Islet precursor cell (in vitro differentiated cells): ENCODE measurements around the gene TMPRSS11D.

Experiments
- DNase-seq: peaks from one replicate; pipeline ENCODE4 v3.0.0-alpha.2; 2018

TMPRSS11D gene

DNA sequence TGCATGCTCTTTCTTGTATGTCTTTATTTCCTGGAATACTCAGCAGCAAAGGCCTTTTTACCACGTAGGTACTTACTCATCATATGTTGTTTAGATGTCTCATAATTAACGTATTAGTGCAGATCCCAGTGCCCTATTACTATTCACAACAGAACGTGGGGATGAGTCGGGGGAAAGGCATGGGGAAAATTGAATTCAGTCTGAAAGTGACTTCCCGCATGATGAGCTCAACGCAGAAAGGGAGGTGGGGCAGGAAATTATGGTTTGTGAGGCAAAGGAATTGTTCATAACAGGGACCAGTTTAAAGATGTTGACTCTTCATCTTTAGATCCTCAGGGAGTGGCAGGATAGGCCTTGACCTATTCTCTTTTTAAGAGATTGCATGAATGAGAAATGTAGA lies 2.0 kb upstream of the TMPRSS11D start:
- DNase-seq, result peak; percentile 81

DNA sequence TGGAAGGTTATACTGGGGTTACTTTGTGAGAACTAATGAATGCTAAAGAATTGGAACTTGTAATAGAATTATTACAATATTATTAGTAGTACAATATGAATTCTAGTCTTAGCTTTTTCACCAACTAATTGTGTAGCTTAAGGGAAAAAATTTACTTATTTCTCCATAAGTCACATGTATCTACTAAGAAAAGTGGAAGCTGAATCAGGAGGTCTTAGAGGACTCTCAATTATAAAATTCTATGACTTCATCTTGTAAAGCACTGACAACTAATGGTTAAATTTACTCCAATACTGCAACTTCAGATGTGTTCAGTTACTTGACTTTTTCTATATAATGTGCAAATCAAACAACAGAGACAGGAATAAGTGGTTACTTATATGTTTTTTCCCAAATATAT lies 899 bp upstream of the TMPRSS11D start:
- DNase-seq, result no peak

DNA sequence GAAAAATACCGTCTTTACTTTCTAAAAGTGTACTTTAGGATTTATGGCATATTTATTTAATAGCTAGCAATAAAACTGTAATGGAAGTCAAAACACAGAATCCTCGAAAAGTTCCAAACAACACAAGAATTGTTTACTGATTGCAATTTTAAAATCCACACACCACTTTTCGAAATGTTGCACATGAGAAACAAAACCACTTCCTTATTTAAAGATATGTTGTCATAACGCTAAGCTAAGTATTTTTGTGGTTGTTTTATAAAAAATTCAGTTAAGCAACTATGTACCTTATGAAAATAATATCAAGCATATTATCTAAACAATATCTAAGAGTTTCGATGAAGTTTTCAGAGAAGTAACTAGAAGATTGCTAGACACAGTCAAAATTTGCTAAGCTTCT lies 344 bp downstream of the TMPRSS11D start:
- no peak for DNase-seq

DNA sequence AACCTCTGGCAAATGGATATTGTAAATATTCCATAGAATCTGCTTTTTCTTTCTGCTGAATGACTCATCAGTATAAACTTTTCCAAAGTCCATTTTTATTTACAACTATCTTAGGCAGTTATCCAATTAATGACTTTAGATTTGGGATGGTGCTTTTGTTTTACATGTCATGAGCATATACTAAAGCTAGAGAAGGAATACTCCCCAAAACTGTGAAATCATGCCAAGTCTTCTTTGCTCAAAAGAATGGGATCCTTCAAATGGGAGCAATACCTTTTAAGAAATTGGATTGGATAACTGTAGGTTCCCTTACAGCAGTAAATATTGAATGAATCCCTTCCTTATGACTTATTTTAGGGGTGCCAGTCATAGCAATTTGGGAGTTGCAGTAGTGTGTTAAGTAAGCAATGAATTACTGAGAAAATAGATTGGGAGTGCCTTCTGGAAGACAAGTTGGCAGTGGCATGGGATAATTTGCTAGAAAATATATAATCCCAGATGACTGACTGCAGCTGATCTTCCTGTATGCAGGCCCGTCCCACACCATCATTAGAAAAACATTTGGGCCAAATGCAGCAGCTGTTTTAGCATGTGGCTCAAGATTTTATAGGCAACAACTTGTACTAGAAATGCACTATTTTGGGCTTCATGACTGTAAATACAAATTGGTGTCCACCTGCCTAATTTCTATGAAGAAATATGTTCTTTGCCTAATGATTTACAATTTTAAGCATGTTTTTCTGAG lies 2.8 kb downstream of the TMPRSS11D start:
- DNase-seq, result no peak

DNA sequence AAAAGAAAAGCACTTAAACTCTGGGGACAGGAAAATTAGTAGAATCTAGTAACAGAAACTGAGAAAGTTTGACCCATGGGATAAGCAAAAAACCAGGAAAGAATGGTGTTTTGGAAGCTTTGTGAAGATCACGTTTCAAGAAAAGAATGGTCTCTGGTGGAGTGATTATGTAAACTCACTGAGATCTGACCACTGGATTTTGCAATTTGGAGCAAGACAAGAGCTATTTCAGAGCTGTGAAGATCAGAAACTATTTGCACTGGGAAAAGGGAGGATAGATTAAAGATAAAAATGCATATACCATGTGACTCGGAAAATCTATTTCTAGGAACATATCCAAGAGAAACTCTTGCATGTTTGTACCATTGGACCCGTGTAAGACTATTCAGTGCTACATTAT lies 4.3 kb downstream of the TMPRSS11D start:
- DNase-seq, result no peak

DNA sequence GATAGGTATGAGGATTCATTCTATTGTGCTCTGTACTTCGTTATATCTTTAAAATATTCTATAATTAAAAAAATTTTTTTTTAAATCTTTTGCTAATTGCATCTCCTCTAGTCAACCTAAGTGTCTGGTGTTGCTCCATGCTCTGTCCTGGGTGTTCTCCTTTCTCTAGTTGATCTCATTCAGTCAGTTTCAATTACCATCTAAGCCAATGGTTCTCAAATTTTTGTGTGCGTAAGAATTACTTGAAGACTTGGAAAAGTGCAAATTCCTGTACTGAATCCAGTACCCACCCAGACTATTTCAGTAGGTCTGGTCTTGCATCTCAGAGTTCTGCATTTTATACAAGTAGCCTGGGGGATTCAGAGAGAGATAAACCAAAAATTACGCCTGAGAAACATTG lies 6.7 kb downstream of the TMPRSS11D start:
- no peak for DNase-seq

DNA sequence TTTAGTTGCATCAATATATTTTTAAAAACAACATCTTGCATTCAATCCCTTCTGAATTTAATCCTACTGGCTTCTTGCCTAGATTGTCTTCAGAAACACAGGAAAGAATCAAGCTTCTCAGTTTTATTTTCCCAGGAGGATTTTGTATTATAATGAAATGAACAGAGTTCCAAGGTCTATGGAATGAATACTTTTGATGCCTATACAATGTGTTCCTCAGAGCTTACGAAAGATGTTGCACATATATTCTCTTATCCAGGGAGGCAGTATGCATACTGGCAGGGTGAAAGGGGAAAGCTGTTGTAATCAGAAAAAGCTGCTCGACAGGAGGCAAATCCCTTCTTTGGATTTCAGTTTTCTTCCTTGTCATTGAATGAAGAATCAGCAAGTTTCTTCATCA lies 8.8 kb downstream of the TMPRSS11D start:
- DNase-seq, result no peak

DNA sequence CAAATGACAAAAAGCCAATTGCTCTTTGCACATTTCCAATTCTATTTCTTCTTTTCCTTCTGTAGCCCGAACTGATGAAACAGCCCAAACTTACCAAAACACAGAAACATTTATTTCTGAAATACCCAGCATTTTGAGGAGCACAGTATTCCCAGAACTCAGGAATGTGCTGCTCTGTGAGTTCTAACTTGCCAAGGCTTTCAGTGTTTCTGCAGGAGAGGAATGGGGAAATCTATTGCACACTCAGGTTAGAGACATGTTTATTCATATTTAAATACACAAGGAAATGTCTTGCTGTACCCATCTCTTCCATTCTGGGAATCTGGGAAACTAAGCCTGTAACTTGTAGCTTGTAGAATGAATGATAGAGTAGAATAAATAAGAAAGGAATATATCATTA lies 10.7 kb downstream of the TMPRSS11D start:
- DNase-seq, result no peak

DNA sequence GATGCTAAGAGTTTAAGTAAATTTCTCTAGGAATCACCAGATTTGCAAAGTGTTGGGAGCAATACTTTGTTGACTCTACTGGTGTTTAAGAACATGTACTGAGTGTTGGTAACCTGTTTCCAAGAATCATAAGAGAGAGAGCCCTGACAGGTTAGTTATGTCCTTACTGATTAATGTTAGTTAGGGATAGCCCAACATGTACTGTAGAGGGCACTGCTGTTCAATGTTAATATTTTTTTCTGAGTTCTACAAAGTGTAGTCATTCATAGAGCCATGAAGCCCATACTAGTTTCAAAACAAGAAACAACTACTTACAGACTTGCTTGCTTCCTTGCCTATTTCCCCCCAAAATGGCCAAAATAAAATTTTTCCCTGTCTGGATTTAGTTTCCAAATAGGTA lies 11.9 kb downstream of the TMPRSS11D start:
- DNase-seq, result no peak

DNA sequence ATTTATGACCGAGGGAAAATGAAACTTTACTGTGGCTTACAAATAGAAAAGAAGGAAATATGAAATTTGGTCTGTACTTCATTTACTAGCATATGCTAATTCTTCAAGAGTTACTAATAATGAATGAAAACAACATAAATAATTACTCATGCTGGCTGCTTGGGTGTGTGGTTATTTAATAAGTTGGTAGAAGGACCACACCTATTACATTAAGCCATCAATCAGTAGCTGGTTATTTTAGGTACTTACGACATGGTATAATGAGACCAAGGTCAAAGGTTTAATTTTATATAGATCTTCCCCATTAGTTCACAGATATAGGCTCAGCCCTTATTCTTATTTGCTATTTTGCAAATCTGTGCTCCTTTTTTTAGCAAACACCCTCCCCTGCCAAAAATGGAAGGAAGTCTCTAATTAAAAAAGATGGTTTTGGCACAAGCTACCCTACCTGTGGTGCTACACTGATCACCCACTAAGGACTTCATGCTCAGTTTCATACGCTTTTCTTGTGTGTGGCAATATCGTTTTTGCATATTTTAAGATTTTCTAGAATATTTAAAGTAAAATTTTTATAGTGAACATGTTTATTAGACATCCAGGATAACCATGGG lies 14.1 kb downstream of the TMPRSS11D start:
- DNase-seq, result no peak

DNA sequence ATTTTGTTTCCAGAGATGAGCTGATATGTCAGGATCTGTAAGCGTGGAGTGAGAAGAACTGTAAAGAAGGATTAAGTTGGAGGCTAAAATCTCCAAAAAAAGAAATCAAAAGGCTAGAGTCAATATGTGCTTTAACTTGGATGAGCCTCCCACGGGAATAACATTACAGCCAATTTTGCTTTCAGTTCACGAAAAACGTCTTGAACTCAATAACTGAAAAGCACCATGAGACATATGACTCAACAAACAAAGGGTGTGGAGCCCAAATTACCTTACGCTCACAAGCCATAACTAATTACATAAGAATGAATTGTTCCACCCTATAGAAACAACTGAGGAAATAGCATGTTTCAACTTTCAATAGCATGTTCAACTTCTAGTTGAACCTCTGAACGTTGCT lies 22.3 kb downstream of the TMPRSS11D start:
- DNase-seq, result no peak

DNA sequence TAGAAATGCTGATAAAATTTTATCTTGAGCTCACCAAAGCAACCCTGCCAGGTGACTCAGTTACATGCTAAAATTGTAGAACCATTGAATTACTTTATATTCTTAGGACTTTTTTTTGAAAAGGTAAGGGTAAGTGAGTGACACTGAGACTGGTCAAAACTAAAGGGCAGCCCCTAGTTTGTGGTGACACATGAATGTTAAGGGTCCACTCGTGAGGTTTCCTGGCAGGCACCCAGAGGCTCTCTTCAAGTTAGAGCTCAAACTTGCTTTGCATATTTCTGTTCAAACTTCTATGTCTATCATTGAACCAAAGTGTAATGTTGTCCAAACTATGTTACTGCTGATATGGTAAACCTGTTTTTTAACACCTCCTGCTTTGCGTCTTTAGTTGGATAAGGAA lies 30.5 kb downstream of the TMPRSS11D start:
- no peak for DNase-seq

DNA sequence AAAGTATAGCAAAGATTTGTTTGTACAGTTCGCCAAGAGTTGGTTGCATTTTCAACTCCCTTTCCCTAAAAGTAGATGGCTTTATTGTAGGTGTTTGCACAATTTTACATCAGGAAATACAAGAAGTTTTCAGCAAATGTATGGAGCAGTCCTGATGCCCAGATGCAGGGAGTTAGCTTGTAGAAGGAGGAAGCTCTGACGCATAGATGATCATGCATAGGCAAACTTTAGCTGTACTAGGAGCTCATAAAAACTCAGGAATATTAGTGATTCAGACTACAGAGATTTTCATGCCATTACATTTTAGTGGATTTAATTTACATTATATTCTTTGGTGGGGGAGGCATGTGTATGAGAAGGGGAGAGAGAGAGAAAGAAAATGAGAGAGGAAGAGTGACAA lies 62.9 kb downstream of the TMPRSS11D start:
- DNase-seq, result no peak

DNA sequence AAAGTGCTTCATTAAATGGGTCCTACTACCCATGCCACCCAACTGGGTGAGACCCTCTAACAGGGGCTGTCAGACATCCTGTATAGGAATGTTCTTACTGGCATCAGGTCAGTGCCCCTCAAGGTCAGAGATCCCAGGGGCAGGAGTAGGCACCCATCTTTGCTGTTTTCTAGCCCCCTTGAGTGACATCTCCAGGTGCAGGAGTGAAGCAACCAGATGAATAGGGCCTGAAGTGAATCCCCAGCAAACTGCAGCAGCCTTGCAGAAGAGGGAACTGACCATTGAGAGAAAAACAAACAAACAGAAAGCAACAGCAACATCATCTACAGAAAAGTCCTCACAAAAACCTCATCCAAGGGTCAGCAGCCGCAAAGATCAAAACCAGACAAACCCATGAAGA lies 73.8 kb downstream of the TMPRSS11D start:
- DNase-seq, result no peak

DNA sequence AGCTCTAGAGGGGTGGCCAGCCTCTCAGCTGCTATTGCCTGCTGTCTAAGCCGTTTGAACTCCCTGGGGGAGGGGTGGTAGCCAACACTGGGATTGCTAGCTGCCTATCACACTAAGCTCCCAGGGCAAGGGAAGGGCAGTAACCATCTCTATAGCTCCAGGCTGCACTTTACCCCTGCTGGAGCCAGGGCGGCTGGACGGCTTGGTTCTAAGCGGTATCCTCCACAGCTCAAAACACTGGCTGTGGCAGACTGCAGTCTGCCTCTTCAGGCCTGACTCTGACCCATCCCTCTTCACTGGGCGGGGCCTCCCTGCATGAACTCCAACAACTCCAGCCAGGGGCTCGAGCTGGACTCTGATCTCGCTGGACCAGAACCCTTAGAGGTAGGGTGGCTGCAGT lies 74.3 kb downstream of the TMPRSS11D start:
- DNase-seq, result peak; percentile 84

DNA sequence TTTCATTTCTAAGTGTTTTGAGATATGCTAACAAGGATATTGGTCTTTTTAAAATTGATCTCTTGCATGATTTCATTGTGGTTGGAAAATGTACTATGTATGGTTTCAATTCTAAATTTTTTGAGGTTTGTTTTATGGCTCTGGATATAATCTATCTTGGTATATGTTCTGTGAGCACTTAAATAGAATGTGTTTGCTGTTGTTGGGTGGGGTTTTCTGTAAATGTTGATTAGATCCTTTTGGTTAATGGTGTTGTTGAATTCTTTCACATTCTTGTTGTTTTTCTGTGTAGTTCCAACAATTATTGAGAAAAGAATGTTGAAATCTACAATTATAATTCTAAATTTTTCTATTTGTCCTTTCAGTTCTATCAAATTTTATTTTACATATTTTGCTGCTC lies 87.0 kb downstream of the TMPRSS11D start:
- DNase-seq, result no peak

DNA sequence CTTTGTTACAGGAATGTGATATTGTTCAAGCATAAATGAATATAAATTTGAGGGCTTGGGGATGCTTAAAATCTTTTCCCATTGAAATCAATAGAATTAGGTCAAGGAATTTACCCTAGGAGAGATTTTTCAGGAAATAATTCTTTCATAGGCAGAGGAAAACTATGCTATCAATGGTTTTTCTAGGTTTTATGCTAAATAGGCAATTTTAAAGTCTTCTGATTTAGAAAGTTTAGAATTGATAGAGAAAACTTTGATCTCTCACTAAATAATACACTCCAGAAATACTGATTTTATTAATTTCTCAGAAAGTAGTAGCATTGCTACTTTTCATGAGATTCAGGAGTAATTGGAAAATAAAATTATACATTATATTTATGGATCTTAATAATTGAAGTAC lies 93.1 kb downstream of the TMPRSS11D start:
- no peak for DNase-seq

DNA sequence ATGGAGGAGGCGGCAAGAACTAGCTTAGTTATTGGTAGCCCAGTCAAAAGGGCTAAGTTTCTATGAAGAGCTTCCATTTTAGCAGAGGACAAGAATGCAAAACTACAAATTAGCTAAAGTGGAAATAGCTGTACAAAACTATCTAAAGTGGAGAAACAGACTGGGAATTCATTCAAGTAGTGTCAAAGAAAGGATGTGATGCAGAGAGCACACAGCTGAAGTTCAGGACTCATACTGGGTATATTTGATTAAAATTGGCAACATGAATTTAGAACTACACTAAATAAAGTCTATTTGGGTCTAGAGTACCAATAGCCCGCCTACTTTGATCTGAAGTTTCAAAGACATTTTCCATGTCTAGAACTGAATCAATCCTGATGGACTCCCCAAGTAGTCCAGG lies 96.5 kb downstream of the TMPRSS11D start:
- DNase-seq, result no peak

DNA sequence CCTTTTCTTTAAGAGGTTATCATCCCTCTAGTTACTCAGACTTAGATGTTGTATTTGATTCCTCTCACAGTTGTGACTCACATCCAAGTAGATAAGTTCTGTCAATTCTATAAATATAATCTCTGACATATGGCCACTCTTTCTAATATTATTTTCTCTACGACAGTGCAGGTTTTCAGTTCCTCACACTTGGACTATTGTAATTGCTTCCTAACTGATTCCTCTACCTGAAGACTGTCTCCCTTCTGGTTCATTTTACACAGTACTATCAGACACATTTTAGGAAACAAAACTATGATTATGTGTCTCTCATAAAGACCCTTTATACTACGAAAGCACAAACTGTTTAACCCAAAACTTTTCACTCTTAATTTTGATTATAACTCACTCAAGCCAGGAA lies 98.3 kb downstream of the TMPRSS11D start:
- no peak for DNase-seq

DNA sequence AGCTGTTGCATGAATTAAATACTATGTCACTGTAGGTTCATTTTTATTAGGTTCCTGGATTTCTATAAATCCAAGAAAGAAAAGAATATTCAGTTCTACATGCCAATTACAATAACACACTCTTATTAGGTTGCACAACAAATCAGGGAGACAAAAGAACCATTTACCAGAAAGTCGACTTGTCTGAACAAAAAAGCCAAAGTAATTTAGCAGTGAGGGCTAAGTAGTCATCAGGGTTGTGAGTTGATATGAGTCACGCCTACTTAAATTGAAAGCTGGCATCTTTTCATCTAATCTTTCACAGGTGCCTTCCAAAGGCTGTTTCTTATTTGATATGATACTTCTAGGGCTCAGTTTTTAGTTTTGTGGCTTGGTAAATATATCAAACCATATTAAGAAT lies 104.2 kb downstream of the TMPRSS11D start:
- no peak for DNase-seq

DNA sequence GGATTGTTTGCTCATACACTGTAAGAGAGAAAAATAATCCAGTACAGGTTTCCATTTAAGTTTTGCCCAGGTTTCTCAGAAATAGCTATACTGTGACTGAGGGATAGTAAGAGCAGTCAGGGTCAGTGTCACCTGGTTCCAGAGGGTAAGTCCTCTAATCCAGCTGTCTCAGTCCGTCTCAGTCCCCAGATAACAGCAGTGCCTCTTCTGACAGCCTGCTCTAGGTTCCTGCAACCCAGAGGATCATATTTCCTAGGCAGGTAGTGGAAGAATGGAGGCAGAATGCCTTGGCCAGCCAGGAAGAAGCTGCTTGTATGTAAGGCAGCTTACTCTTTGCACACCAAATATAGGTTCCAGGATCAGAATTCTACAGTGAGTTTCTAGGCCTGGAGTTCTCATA lies 107.1 kb downstream of the TMPRSS11D start:
- no peak for DNase-seq
